Glomerular endothelial cell (primary cell): Measurements from ENCODE around the gene AOPEP. TPM values are rescaled to one million over a fixed set of nuclear protein-coding genes. Genes with fewer than 3 reads are reported as not detected.
A peak's percentile ranks its signal among the peaks of the same experiment; 100 is the strongest.

ENCODE experiments used
- DNase-seq: peaks from one replicate; pipeline ENCODE4 v3.0.0-alpha.2; 2011; ENCODE audit warnings: low read depth, low spot score; ENCODE audit errors: extremely low read depth
- total RNA-seq: library from RNA; depleted of rRNA; stranded (reverse); fragments of >200 nt; gene quantifications from 2 replicates; pipeline ENCODE4 v1.2.3, GENCODE V29; 2015

The AOPEP gene, protein sequence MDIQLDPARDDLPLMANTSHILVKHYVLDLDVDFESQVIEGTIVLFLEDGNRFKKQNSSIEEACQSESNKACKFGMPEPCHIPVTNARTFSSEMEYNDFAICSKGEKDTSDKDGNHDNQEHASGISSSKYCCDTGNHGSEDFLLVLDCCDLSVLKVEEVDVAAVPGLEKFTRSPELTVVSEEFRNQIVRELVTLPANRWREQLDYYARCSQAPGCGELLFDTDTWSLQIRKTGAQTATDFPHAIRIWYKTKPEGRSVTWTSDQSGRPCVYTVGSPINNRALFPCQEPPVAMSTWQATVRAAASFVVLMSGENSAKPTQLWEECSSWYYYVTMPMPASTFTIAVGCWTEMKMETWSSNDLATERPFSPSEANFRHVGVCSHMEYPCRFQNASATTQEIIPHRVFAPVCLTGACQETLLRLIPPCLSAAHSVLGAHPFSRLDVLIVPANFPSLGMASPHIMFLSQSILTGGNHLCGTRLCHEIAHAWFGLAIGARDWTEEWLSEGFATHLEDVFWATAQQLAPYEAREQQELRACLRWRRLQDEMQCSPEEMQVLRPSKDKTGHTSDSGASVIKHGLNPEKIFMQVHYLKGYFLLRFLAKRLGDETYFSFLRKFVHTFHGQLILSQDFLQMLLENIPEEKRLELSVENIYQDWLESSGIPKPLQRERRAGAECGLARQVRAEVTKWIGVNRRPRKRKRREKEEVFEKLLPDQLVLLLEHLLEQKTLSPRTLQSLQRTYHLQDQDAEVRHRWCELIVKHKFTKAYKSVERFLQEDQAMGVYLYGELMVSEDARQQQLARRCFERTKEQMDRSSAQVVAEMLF
- total RNA-seq: 20.7 and 25.6 TPM in 2 replicates

DNA sequence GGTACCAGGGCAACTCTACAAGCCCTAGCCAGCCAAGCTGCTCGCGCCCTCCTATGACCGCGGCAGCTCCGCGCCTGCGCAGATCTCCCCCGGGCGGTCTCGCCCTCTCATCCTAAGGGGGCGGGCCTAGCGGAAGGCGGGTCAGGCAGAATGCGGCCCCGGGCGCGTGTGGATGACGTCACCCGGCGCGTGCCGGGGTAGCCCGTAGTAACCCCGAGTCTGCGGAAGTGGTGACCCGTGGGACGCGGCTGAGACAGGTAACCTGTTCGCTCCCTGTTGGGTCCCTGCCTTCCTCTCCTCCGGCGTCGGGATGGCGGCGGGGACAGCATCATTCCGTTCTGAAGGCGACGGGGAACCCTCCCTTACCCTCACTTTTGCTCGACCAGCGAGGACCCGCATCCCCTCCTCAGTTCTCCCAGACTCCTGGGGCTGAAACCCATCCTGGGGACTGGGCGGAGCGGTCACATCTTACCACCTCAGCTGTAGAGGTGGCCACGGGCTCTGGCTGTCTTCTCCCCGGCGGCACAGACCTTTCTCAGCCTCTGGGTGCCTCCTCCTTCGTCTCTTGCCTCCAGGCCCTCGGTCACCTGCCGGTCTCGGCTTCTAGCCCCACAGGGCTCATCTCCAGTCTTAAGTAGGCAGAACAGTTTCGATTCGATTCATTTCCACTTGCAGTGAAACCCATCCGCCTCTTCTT is at the start of gene AOPEP:
TSS of gene AOPEP (plus strand) at position 205 of the 697 bp plus-strand sequence. CDS start 33,085 bp downstream, outside the sequence.
- DNase-seq: no peak

- no peak for DNase-seq
These were observed 48.6 kb upstream of the AOPEP start for GRCh38 chr9:94677929-94678328.

GRCh38 chr9:94679587-94679986 is 46.9 kb upstream of the AOPEP start:
- DNase-seq: no peak

- no peak for DNase-seq
These were observed 46.5 kb upstream of the AOPEP start for GRCh38 chr9:94680020-94680419.

- DNase-seq: no peak
These were observed 45.9 kb upstream of the AOPEP start for GRCh38 chr9:94680621-94681020.

DNA sequence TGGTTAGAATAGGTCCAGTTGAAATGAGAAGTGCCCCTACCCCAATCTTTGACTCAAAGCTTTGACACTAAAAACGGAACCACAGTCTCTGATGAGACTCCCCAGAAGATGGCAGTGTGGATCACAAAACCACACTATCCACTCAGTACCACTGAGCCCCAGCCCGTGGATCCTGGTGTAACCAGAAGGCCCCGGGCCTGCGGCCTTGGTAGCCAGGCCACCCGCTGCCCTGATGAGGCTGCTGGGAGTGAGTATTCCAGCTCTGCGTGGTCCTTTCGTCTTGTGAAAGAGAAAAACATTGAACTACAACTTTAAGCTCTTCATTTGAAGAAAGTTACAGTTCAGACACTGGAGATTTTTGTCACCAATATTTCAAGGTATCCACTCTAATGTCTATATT is 45.0 kb upstream of the AOPEP start:
- peak; percentile 41 for DNase-seq

DNA sequence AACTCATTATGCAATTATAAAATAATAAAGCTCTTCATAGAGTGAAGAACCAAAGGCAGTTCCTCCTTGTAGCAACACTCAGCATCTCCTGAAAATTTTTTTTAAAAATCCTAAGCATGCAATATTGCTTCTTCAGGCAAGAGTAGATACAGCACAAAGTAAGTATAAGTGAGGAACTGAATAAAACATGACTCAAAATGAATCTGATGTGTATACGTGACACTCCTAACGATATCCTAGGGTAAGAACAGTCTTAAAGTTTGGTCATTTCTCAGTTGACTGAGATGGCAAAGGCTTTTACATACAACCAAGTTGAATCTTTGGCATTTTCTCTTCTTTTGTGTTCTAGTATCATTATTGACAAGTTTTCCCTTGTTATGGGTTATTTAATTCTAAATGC is 41.1 kb upstream of the AOPEP start:
- DNase-seq: no peak

DNA sequence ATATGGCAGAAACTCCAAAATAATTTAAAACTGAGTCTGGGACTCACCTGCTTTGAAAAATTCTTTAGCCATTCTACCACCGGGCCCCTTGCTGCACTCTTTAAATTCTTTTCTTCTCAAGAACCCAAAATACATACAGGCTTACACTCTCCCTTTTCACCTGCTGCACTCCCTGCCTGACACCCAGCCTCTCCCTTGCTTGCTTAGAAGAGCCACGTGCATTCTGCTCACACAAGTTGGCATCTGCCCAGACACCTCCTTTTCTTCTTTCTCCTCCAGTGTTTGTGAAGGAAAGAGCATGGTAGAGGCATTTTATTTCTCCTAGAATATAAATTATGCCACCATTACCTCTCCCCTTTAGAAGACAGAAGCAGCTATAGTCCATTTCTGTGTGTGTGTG is 39.0 kb upstream of the AOPEP start:
- DNase-seq: no peak

DNA sequence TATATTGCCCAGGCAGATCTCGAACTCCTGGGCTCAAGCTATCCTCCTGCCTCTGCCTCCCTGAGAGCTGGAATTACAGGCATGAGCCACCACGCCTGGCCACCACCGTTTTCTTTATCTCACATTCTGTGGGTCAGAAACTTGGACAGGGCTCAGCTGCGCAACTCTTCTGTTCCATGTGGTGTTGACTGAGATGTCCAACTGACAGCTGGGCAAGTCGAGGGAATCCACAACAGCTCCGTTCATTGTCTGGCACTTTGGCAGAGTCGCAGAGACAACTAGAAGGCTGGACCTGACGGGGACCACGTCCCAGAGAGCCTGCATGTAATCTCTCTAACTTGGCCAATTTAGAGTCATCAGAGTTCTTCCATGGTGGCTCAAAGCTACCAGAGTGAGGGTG is 36.2 kb upstream of the AOPEP start:
- no peak for DNase-seq

GRCh38 chr9:94692601-94693000 is 33.9 kb upstream of the AOPEP start:
- DNase-seq: no peak

DNA sequence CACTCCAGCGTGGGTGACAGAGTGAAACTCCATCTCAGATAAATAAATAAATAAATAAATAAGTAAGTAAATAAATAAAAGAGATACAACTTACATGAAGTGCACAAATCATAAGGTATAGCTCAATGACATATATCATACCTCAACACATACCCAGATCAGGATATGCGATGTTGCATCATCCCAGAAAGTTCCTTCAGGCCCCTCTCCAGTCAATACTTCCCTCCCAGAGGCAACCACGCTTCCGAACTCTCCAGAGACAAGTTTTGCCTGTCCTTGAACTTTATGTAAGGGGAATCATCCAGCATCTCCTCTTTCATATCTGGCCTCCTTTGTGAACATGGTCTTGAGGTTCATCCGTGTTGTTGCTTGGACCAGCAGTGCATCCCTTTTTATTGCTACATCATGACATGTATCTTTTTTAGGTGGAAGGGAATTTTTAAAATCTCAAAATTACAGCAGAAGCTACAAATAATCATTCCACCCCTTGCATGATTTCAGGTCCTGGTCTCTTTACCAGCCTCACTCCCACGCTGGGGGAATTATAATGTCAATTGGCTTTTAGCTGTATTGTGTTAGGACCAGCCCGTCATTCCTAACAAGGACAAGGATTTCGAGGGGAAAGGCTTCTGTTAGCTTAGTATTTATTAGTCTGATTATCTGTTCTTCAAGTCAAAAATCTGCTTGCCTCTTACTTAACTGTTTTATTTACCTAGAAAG is 32.9 kb upstream of the AOPEP start:
- DNase-seq: no peak

DNA sequence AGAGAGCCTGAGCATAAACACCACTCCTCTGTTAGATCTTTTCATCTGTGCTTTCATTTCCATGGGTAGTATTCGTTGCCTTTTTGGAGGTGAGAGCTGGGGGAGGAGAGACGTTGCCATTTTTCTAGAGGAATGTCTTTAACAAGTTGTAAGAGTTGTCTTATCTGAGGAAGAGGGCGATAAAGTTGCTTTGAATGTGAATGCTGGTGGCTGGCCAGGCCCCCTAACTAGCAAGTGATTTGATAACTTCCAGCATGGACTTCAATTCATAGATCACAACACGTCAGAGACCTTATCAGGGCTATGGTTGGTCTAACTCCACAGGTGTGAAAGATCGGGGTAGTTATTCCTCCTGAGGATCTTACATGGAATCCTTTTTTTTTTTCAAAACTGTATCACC is 30.0 kb upstream of the AOPEP start:
- no peak for DNase-seq

GRCh38 chr9:94697972-94698581 is 28.4 kb upstream of the AOPEP start:
- no peak for DNase-seq

DNA sequence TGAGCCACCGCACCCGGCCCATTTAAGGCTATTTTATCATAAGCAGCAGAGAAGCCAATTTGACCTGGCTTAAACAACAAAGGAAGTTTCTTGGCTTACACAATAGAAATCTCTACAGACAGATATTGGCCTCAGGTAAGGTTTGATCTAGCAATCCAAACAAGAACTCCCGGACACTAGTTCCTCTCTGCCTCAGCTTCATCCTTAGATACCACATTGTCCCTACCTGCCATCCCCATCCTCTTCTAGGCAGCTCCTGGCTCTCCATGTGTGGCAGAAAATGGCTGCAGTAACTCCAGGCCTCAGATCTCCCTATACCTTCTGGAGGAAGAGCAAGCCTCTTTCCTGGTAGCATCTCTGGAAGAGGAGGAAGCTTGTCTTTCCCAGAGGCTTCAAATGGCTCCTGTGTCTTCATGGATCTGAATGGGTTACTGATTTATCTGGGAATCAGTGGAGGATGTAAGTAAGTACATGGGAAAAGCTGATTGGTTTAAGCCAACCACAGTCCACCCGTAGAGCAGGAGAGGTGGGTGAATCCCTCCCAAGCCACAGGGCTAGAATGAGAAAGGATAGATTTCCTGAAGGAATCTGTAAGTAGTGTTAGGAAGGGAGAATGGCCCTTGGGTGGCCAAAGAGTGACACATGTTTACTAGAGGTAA is 26.7 kb upstream of the AOPEP start:
- DNase-seq: no peak

DNA sequence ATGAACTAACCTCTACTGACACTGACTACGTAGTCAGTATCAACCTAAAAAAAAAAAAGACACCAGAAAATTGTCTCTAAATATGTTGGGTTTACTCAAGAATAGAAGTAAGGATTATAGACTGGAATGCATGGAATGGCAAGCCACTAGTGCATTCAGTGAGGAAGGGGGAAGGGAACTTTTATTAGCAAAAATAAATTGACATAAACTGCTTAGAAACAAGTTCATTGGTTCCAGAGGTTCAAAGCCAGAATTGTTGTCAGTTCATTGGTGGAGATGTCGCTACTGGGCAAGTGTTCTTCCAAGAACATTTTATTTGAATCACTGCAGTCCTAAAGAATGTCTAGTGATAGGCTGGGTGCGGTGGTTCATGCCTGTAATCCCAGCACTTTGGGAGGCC is 26.1 kb upstream of the AOPEP start:
- no peak for DNase-seq

DNA sequence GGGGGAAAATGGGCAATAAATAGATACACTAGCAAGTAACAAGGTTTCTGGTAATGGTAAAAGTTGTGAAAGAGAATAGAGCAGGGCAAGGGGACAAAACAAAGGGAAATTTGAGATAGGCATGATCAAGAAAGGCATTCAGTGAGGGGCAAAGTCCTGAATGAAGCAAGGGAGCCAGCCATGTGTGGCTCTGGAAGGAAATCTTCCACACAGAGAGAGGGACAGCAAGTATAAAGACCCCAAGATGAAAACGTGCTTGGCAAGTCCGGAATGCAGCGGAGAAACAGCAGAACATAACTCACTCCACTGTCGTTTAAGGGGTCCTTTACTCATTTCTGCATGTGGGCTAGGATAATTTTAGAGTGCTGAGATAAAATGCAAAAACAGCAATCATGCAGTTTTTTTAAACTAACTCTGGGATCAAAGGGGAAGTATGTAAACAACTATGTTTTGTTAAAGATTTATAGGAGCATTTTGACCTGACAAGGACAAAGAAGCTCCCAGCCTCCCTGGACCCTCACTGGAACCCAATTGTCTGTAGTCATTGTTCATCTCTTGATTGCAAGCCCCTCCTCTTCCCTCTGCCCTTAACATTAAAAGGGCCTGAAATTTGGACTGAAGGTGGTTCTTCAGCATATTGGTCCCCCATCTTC is 22.9 kb upstream of the AOPEP start:
- DNase-seq: no peak

GRCh38 chr9:94705162-94705702 is 21.3 kb upstream of the AOPEP start:
- no peak for DNase-seq

DNA sequence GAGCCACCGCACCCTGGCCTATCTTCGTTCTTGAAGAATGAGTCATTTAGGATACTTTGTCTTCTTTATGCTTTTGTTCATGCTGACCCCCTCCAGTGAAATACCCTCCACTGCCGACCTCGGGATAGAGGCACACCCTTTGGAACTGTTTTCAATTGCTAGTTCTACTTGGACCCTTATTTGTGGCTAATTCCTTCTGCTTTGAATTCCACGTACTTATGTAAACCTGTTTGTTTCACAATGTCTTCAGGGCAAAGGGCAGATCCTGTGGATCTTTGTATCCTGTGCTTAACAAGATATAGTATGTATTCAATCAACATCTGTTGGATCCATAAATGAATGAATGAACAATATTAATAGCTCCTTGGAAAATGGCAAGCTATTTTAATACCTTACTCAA is 19.6 kb upstream of the AOPEP start:
- no peak for DNase-seq
